KOPT-K1 (cell line): Measurements from ENCODE around the gene ZNF425.

Experiments
- H3K27ac ChIP-seq: fragments of 200-600 bp; sonication (generic); 2 replicates; pipeline ENCODE4 v1.5.1; 2016; ENCODE audit warnings: antibody characterized with exemption, mild to moderate bottlenecking, low read depth, low read length; ENCODE audit not compliant: poor library complexity, severe bottlenecking
- H3K36me3 ChIP-seq: fragments of 200-600 bp; sonication (generic); 2 replicates; pipeline ENCODE4 v1.5.1; 2017; ENCODE audit warnings: antibody characterized with exemption, mild to moderate bottlenecking, low read length, moderate library complexity; ENCODE audit not compliant: insufficient read depth
- H3K9me3 ChIP-seq: fragments of 200-600 bp; sonication (generic); 2 replicates; pipeline ENCODE4 v1.5.1; 2017; ENCODE audit warnings: antibody characterized with exemption, low read length, mild to moderate bottlenecking; ENCODE audit not compliant: insufficient read depth, poor library complexity, severe bottlenecking

ZNF425 gene

GRCh38 chr7:149125863-149126661 is at the start of gene ZNF425:
Gene ZNF425 (minus strand): TSS chr7:149126324. CDS start chr7:149126213, 111 bp downstream.
- Histone ChIP-seq H3K9me3 (peaks cover 13% of the 10 kb centered on the region), H3K27ac (peak within 1 kb of the TSS; percentile 96), H3K36me3 (peaks cover 18% of the 10 kb centered on the region)

GRCh38 chr7:149175150-149175549 is 49.0 kb upstream of the ZNF425 start:
- H3K27ac ChIP-seq: no peak overlapping the region
- no peaks in the 10 kb centered on the region for H3K9me3 ChIP-seq

GRCh38 chr7:149172534-149172920 is 46.4 kb upstream of the ZNF425 start:
- no peaks in the 10 kb centered on the region for H3K9me3 ChIP-seq
- H3K36me3 ChIP-seq: peaks cover 93% of the 10 kb centered on the region
- H3K27ac ChIP-seq: no peak overlapping the region

More at GRCh38 chr7:149175150-149175549, 49.0 kb upstream of the ZNF425 start:
- H3K36me3 ChIP-seq: peaks cover 93% of the 10 kb centered on the region

- Histone ChIP-seq H3K9me3 (no peaks in the 10 kb centered on the region), H3K36me3 (peaks cover 93% of the 10 kb centered on the region), H3K27ac (no peak overlapping the region)
Observed at GRCh38 chr7:149171892-149172533, 45.9 kb upstream of the ZNF425 start.

- no peaks in the 10 kb centered on the region for H3K9me3 ChIP-seq
- no peak overlapping the region for H3K27ac ChIP-seq
- H3K36me3 ChIP-seq: peaks cover 91% of the 10 kb centered on the region
Observed at GRCh38 chr7:149166630-149167352, 40.7 kb upstream of the ZNF425 start.

GRCh38 chr7:149166142-149166541 is 40.0 kb upstream of the ZNF425 start:
- Histone ChIP-seq H3K27ac (no peak overlapping the region), H3K9me3 (no peaks in the 10 kb centered on the region), H3K36me3 (peaks cover 90% of the 10 kb centered on the region)

- peaks cover 83% of the 10 kb centered on the region for H3K36me3 ChIP-seq
- H3K27ac ChIP-seq: no peak overlapping the region
Observed at GRCh38 chr7:149161241-149161848, 35.2 kb upstream of the ZNF425 start.

GRCh38 chr7:149156898-149157297 is 30.8 kb upstream of the ZNF425 start:
- peaks cover 79% of the 10 kb centered on the region for H3K36me3 ChIP-seq

More at GRCh38 chr7:149161241-149161848, 35.2 kb upstream of the ZNF425 start:
- H3K9me3 ChIP-seq: no peaks in the 10 kb centered on the region

GRCh38 chr7:149154056-149154455 is 27.9 kb upstream of the ZNF425 start:
- Histone ChIP-seq H3K36me3 (peaks cover 55% of the 10 kb centered on the region), H3K27ac (no peak overlapping the region), H3K9me3 (no peaks in the 10 kb centered on the region)

More at GRCh38 chr7:149156898-149157297, 30.8 kb upstream of the ZNF425 start:
- H3K27ac ChIP-seq: no peak overlapping the region
- no peaks in the 10 kb centered on the region for H3K9me3 ChIP-seq

- peaks cover 54% of the 10 kb centered on the region for H3K36me3 ChIP-seq
- H3K9me3 ChIP-seq: no peaks in the 10 kb centered on the region
- H3K27ac ChIP-seq: no peak overlapping the region
Observed at GRCh38 chr7:149153346-149153745, 27.2 kb upstream of the ZNF425 start.

- Histone ChIP-seq H3K36me3 (peaks cover 31% of the 10 kb centered on the region), H3K27ac (no peak overlapping the region), H3K9me3 (no peaks in the 10 kb centered on the region)
Observed at GRCh38 chr7:149150981-149151380, 24.9 kb upstream of the ZNF425 start.

- Histone ChIP-seq H3K36me3 (peaks cover 5% of the 10 kb centered on the region; the same call in 1 of the 2 replicates), H3K27ac (peak overlapping the region; percentile 83), H3K9me3 (no peaks in the 10 kb centered on the region)
Observed at GRCh38 chr7:149147752-149148653, 21.9 kb upstream of the ZNF425 start.

- Histone ChIP-seq H3K9me3 (no peaks in the 10 kb centered on the region), H3K36me3 (no peaks in the 10 kb centered on the region; the same call in 1 of the 2 replicates), H3K27ac (peak within 1 kb of the TSS; percentile 83)
Observed at GRCh38 chr7:149147072-149147751, 21.1 kb upstream of the ZNF425 start, which contains the start of gene ZNF398. Gene ZNF398 (plus strand): TSS chr7:149147453. CDS start chr7:149147743, 290 bp downstream.
